Limb (tissue), 2 donors: Measurements from ENCODE around the gene DCAF17.

Experiments used
- DNase-seq, 2 donors: peaks; one replicate each; pipeline ENCODE4 v3.0.0-alpha.2; 2016; ENCODE audit errors: extremely low spot score in 2 of 2

DCAF17 gene, protein sequence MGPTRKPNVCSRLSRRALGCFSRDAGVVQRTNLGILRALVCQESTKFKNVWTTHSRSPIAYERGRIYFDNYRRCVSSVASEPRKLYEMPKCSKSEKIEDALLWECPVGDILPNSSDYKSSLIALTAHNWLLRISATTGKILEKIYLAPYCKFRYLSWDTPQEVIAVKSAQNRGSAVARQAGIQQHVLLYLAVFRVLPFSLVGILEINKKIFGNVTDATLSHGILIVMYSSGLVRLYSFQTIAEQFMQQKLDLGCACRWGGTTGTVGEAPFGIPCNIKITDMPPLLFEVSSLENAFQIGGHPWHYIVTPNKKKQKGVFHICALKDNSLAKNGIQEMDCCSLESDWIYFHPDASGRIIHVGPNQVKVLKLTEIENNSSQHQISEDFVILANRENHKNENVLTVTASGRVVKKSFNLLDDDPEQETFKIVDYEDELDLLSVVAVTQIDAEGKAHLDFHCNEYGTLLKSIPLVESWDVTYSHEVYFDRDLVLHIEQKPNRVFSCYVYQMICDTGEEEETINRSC

DNA sequence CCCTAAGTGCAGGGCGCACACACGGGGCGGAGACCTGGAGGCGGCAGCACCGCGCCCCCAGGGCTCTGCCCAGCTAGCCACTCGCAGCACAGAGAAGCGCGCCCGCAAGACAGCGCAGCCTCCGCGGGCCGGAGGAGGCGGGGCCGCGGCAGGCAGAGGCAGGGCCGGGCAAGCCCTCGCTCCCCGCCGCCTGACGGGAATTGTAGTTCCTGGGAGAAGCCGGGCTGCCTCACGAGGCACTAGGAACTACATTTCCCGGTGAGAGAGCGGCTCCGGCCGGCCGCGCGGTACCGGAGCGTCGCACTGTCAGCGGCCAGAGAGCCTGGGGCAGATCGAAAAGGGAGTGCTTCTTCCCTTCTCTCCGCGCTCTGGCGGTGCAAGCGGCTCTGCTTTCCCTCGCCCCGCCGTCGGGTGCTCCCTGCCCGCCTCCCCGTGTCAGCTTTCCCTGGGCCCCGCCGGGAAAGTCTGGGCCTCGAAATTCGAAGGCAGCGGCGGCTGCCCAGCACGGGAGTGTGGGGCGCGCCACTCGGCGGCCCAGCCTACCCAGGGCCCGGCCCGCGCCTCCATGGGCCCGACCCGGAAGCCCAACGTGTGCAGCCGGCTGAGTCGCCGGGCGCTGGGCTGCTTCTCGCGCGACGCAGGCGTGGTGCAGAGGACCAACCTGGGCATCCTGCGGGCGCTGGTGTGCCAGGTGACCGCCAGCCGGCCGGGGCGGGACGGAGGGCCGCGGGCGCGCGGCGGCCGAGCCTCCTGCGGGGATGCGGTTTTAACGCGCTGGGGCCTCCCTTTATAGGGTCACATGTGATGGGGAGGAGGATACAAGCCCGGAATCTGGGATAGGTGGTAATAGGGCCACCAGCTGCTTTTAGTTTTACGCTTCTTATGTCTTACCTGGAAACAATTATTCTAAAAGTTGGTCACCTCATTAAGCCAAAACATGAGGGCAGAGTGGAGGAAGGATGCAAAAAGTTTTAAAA is at the start of gene DCAF17:
TSS of gene DCAF17 (plus strand) at position 214 of the 977 bp plus-strand sequence. CDS start at position 566, 352 bp downstream.
- DNase-seq: peak; percentile 95 to 96

DNA sequence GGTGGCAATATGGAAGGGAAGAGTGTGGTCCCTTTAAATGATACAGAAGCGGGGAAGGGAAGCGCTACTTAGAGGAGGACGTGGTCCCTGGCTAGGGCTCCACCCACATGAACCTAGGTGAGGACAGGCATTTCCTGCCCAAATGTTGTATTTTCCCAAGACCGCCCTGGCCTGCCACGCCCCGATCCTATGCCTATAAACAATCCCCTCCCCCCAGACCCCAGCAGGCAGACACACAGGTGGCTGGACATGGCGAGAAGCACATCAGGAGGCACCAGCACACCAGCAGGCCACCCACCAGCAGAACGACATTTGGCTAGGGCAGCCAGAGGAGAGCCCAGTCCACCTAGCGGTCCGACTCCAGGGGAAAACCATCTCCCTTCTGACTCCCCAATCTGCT is 47.4 kb upstream of the DCAF17 start:
- no peak for DNase-seq

DNA sequence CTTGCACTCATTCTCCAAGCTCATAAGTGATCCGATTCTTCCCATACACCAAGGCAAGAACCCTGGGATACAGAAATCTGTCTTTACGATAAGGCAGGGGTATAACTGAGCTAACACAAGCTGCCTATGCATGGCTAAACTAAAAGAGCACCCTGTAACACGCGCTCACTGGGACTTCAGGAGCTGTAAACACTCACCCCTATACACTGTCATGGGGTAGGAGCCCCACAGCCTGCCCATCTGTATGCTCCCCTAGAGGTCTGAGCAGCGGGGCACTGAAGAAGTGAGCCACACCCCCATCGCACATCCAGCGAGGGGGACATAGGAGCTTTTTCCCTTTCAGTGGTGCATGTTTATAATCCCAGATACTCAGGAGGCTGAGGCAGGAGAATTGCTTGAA is 47.0 kb upstream of the DCAF17 start:
- no peak for DNase-seq

DNA sequence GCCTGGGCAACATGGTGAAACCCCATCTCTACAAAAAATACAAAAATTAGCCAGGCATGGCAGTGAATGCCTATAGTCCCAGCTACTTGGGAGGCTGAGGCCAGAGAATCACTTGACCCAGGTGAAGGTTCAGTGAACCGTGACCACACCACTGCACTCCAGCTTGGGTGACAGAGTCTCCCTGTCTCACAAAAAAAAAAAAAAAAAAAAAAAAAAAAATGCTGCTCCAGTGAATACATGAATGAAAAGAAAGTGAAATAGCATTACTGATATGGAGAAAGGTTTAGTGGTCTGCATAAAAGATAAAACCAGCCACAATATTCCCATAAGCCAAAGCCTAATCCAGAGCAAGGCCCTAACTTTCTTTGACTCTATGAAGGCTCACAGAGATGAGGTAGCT is 44.7 kb upstream of the DCAF17 start:
- no peak for DNase-seq

DNA sequence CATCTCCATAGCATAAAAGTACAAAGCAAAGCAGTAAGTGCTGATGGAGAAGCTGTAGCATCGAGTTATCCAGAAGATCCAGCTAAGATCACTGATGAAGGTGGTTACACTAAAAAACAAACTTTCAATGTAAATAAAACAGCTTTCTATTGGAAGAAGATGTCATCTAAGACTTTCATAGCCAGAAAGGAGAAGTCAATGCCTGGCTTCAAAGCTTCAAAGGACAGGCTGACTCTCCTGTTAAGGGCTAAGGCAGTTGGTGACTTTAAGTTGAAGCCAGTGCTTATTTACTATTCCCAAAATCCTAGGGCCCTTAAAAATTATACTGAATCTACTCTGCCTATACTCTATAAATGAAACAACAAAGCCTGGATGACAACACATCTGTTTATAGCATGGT is 44.2 kb upstream of the DCAF17 start:
- no peak for DNase-seq

DNA sequence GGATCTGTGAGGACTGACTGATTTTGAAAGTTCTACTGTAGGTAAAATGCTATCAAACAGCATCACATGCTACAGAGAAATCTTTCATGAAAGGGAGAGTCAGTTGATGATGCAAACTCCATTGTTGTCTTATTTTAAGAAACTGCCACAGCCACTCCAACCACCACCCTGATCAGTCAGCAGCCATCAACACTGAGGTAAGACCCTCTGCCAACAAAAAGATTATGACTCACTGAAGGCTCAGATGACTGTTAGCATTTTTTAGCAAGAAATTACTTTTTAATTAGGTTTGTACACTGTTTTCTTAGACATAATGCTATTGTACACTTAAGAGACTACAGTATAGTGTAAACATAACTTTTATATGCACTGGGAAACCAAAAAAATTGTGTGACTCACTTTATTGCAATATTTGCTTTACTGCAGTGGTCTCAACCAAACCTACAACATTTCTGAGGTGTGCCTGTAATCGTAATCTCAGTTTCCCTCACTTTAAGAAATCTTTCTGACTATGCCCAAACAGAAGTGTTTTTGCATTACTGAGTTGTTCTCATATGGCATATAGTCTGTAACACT is 43.0 kb upstream of the DCAF17 start:
- DNase-seq: no peak

DNA sequence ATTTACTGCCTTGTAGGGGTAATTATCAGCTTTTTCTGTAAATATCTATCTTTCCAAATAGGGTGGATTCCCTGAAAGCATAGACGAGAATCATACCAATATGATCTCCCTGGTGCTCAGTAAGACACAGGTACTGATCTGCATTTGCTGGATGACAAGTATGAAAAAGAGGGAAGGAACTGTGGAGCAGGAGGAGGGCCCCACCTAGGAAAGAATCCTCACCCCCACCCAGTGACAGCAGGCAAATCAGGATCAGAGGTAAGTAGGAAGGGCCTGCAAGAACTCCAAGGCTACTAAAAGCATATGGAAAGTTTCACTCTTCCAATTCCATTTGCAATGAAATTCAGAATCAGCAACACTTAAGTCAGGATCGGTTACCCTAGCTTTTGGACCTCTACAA is 42.5 kb upstream of the DCAF17 start:
- no peak for DNase-seq

DNA sequence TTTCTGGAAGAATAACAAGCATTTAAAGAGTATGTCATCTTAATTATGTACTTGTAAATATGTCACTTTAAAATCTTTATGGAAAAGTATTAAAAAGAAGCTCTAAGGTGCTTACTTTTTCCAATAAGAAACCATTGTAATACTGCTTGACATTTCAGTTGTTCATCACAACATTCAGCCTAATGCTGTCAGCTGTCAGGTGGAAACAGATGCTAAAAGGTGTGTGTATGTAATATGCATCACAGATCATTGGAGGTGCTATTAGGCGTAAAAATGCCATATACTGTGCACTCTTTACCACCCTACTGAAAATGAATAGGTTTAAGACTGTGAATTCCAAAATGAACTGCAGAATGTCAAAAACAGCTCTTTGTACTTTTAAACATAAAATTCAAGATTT is 40.5 kb upstream of the DCAF17 start:
- no peak for DNase-seq

DNA sequence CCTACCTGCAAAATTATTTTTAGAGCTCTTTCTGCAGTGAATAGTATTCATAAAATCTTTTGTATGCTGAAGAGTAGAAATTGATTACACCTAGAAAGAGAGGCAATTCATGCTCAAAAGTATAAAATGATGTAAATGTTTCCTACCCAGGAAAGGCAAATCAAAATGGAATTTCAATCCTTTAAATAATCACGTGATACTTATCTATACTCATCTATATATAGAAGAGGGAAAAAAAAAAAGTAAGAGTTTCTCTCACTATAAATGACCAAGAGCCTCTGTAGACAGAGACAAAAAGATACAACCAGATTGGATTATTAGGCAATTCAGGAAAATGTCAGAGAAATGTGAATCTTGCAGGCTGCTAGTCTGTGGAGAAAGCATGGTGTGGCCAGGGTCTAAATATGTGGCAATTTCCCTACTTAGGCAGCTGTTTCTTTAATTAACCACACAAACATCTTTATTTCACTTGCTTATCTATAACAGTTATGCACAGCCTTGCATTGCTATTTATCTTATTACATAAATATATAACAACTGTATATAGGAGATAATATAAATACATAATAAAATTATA is 39.8 kb upstream of the DCAF17 start:
- DNase-seq: no peak

DNA sequence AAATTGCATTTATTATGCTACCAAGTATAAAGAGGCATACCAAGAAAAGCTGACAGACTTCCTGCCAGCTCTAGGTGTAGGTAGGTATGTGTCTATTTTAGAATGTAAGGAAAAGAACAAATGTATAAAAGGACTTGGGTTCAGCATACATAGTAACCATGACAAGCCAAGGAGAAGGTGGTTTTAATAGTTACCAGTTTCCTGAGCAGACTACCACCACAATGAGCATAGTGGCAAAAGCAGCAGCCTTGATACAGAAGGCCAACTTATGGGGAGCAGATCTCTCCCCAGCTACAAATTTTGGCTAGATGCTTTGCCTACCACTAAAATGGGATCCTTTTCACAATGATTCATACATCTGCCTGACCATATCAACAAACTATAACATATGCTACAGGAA is 34.7 kb upstream of the DCAF17 start:
- DNase-seq: no peak

DNA sequence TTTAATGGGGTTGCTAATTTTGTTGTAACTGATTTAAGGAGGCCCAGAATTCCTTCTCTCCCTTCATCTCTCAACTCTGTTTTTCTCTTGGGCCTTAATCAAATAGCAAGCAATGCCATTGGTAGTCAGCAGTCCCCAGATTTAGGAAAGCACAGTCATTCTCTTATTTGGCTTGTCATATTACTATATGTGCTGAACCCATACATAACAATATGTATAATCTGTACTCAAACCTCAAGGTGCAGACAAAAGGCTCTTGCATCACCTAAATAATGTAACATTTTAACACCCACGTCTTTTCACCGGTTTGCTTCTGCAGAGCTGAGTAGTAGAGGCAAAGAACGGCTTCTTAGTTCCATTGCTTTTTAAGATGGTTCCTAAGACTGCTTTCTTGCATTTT is 33.6 kb upstream of the DCAF17 start:
- DNase-seq: no peak

DNA sequence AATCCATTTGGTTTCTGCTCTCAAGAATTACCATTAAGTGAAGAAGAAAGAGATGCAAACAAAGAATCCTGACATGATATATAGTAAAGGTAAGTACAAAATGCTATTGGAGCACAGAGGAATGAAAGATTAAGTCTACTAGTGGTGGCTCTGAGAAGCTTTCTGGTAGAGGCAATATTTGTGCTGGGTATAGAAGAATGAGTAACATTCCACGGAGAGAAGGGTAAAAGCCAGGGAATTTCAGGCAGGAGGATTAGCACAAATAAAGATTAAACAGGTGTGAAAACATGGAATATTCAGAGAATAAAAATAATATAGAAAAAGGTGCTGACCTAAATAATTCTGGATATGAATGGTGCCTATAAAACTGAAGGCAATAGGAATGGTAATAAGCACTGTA is 32.1 kb upstream of the DCAF17 start:
- no peak for DNase-seq

DNA sequence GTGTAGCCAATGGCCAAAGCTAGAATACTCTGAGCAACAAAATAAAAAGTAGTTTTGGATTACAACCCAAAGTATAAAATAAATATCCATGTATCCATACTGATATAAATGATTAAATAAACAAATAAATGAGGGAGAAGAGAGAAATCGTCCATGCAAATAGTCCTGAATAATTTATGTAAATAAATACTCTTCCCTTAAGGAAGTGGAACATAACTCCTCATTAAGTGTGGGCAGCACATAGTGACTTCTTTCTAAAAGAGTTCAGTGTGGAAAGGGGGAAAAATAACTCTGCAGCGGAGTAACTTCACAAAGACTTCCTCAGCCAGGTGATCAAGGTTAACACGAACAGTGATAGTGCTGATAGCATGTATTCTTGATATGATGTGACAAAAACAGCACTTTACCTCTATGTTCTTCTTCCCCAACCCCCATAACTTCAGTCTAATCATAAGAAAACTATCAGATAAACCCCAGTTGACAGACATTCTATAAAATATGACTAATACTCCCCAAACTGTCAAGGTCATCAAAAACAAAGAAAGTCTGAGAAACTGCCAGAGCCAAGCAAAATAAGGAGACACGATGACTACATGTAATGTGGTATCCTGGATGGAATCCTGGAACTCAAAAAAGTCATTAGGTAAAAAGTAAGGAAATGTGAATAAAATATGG is 31.0 kb upstream of the DCAF17 start:
- no peak for DNase-seq

DNA sequence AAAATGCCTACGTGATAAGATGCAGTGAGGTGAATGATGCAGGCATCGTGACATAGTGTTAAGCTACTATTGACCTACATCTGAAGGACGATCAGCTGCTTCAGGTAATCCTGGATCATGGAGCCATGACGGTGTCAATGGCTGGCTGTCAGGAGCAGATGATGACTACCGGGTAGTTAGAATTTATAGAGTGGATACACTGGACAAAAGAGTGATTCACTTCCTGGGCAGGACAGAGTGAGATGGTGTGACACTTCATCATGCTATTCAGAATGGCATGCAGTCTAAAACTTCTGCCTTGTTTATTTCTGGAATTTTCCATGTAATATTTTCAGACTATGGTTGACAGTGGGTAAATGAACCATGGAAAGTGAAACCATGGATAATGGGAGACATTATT is 29.8 kb upstream of the DCAF17 start:
- DNase-seq: no peak

DNA sequence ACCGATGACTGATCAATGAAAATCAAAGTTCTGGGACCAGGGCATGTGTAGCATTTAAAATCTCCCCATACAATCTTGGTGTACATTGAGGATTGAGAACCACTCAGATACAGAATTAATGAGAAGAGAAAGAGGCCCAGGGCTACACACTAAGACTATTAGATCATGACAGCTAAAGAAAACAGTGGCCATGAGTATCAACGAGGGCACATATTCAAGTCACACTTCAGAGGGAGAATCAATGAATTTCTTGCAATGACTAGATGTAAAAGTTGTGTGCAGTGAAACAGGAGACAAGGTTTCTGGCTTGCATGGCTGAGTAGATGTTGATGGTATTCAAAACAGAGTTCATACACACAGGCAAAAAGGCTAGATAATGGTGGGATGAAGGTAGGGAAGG is 29.3 kb upstream of the DCAF17 start:
- DNase-seq: no peak

DNA sequence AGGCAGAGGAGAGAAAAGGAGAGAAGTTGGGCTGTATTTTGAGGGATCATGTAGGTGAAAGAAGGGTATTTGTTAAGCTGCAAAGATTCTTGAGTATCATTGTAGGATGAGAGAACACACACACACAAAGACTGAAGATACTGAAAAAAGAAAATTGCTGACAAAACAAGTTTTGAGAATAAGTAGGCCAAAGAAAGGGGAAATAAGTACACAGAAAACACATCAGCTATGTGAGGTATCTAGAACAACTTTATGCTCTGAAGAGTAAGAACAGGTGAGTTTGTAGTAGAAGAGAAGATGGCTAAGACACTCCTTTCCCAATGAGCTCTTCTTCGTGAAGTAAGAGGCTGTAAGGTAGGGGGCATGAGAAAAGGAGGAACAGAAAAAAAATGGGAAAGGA is 28.5 kb upstream of the DCAF17 start:
- no peak for DNase-seq

DNA sequence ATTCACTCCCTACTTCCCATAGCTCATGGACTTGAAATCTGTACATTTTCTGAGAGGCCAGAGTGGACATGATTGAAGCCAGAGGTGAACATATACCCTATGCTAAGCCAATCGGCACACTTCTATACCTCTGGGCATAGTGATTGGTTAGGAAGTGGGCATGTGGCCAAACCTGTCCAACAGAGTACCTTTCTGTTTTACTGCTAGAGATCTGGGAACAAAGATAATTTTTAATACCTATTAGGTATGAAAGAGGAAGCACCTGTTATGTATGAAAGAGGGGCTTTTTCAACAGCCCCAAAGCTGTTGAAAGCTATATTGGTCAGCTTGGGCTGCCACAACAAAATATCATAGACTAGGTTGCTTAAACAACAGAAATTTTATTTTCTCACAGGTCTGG is 28.0 kb upstream of the DCAF17 start:
- no peak for DNase-seq

DNA sequence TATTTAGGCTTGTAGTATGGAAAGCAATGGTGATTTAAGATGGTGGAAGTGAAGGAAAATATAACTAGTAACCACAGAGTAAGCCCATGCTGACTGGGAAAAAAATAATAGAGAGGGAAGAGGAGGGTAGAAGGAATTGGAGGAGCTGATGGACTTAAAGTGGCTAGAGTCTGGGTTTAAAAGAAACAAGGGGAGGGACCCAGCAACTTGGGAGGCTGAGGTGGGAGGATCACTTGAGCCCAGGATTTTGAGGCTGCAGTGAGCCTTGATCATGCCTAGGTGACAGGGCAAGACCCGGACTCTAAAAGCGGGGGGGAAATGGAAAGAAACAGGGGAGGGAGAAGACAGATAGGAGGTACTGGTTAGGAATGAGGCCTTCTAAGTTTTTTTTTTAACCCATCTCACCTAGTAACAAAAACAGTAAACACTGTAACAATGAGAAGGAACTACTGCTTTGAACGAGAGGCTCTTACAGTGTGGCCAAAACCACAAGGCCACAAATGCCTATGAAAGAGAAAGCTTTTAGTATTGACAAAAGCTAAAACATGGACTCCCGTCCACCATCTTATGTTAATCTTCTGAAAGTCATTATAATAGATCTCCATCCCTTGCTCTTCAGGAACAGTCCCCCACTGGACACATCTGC is 26.9 kb upstream of the DCAF17 start:
- no peak for DNase-seq

DNA sequence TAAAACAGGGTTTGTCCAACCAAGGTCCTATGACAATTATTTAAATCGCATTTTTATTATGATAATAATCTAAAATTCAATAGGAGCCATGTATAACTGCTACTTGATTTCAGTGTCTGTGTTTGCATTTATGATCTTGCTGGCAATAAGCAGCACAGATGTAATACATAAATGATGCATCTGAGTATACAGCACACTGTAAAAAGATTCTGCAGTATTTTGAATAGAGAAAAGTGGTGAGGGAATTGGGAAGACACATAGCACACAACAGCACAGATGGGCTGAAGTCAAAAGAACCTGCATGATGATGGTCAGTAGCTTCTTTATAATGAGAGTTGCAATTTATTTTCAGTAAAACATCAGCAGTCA is 26.4 kb upstream of the DCAF17 start:
- no peak for DNase-seq

DNA sequence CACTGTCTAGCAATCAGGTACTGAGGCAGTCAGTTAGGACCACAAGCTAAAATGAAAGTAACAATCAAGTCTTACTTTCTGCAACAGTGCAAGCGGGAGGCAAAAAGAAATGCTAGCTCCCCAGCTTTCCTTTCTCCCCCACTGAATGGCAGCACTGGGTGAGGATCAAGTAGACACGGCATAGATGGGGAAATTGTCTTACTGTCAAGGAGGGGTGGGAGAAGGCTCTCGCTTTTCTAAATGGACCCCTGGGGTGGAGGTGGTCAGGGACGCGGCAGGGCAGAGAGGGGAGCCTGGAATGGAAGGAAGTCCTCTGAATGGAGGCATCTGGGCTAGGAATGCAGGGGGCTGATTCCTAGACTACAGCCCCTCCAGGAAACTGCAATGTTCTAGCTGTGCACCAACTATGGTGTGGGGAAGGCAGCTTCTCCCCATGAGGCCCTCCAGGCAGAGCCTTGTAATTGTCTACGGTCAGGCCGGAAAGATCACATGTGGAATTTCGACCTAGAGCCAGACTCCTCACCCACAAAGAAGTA is 24.5 kb upstream of the DCAF17 start:
- DNase-seq: peak in 1 of 2 donors; percentile 28
